ENCODE results near the gene MLXIPL.

The MLXIPL gene

DNA sequence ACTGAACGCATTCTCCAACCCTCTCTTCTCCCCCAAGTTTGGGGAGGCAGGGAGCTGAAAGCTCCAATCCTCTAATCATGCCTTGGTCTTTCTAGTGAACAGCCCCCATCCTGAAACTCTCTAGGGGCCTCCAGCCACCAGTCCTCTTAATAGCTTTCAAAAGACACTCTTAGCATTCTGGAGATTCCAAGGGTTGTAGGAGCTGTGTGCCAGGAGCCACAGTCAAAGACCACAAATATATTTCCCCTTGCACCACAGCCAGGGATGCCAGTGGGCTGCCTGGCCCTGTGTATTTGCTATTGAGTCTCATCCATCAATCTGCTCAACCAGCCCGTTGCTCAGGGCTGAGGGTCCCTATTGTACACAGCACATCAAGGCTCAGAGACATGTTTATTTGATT lies 18.5 kb upstream of the MLXIPL start:
- DNase-seq (ENCODE audit: low read depth) = no peak
- no peak overlapping the region for H3K4me3 ChIP-seq (ENCODE audit: low read length)
- TF ChIP-seq, protein P1, sequence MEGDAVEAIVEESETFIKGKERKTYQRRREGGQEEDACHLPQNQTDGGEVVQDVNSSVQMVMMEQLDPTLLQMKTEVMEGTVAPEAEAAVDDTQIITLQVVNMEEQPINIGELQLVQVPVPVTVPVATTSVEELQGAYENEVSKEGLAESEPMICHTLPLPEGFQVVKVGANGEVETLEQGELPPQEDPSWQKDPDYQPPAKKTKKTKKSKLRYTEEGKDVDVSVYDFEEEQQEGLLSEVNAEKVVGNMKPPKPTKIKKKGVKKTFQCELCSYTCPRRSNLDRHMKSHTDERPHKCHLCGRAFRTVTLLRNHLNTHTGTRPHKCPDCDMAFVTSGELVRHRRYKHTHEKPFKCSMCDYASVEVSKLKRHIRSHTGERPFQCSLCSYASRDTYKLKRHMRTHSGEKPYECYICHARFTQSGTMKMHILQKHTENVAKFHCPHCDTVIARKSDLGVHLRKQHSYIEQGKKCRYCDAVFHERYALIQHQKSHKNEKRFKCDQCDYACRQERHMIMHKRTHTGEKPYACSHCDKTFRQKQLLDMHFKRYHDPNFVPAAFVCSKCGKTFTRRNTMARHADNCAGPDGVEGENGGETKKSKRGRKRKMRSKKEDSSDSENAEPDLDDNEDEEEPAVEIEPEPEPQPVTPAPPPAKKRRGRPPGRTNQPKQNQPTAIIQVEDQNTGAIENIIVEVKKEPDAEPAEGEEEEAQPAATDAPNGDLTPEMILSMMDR (conservative IDR thresholded peaks at IDR 0.05; ENCODE audit: low read depth, low read length) = no peak

DNA sequence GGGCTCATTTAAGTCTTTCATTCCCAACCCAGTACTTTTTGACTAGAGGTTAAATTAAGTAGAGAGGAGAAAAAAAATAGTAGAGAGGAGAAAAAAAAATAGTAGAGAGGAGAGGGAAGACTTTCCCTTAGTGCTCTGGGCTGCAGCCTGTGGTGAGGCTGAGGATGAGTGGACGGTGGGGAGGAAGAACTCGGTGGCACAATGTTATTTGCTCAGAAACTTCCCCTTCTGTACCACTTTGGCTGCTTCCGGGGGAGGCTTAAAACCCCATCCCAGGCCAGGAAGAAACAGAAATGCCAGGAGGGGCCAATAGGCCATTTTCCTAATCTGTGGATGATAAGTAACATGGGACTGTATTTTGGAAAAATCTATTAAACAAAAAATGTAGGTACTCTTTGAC lies 14.6 kb upstream of the MLXIPL start:
- DNase-seq (ENCODE audit: low read depth) = no peak
- no peak overlapping the region for H3K4me3 ChIP-seq (ENCODE audit: low read length)
- TF ChIP-seq, protein P1 (conservative IDR thresholded peaks at IDR 0.05; ENCODE audit: low read depth, low read length) = no peak

DNA sequence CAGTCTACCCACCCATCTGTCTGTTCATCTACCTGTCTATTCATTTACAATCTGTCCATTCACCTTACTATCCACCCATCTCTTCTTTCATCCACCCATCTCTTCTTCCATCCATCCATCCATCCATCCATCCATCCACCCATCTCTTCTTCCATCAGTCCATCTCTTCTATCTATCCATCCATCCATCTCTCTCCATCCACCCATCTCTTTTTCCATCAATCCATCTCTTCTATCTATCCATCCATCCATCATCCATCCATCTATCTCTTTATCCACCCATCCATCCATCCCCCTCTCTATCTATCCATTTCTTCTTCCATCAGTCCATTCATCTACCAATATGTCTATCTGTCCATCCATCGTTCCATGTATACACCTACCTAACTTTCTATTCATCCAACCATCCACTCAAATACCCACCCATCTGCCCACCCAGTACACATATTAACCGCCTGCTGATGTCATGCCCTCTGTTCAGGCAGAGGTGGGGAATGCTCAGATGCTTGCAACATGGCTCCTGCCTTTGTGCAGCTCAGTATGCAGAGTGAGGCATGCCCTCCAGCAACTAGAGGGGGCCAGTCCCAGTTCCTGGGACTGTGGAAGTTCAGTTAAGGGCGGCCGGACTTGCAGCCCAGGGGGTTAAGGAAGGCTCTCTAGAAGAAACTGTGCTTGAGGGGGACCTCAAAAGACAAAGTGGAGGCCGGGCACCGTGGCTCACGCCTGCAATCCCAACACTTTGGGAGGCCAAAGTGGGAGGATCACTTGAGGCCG lies 11.3 kb upstream of the MLXIPL start:
- TF ChIP-seq, protein P1 (conservative IDR thresholded peaks at IDR 0.05; ENCODE audit: low read depth, low read length) = no peak
- H3K4me3 ChIP-seq (ENCODE audit: low read length) = no peak overlapping the region

DNA sequence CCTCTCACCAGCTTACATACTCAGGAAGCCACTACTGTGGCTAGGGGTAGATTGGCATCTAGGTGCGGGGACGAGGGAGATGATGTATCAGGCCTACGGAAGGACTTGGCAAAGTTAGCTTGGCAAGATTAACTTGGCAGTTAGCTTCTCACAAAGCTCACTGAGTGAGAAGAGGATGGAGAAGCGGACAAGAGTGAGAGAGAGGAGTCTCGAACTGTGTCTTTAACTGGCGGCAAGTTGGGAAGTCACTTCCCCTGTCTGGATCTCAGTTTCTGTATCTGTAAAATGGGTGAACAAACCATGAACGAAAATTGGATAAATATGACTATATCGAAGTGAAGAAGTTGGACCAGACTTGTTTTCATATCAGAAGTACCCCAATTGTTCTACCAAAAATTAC lies 9.5 kb upstream of the MLXIPL start:
- no peak for DNase-seq (ENCODE audit: low read depth)
- TF ChIP-seq, protein P1 (conservative IDR thresholded peaks at IDR 0.05; ENCODE audit: low read depth, low read length) = no peak
- no peak overlapping the region for H3K4me3 ChIP-seq (ENCODE audit: low read length)

More for the DNA sequence above, 11.3 kb upstream of the MLXIPL start:
- DNase-seq (ENCODE audit: low read depth) = no peak

GRCh38 chr7:73633323-73633722 lies 9.0 kb upstream of the MLXIPL start:
- no peak for DNase-seq (ENCODE audit: low read depth)
- H3K4me3 ChIP-seq (ENCODE audit: low read length) = no peak overlapping the region
- TF ChIP-seq, protein P1 (conservative IDR thresholded peaks at IDR 0.05; ENCODE audit: low read depth, low read length) = no peak

DNA sequence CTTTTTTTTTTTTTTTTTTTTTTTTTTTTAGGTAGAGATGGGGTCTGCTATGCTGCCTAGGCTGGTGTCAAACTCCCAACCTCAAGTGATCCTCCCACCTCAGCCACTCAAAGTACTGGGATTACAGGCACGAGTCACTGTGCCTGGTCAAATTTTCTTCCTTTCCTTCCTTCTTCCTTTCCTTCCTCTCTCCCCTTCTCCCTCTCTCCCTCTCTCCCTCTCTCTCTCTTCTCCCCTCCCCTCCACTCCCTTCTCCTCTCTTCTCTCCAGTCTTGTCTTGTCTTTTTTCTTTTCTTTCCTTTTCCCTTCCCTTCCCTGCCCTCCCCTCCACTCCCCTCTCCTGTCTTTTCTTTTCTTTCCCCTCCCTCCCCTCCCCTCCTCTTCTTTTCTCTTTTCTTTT lies 7.2 kb upstream of the MLXIPL start:
- no peak for DNase-seq (ENCODE audit: low read depth)
- TF ChIP-seq, protein P1 (conservative IDR thresholded peaks at IDR 0.05; ENCODE audit: low read depth, low read length) = no peak
- no peak overlapping the region for H3K4me3 ChIP-seq (ENCODE audit: low read length)

DNA sequence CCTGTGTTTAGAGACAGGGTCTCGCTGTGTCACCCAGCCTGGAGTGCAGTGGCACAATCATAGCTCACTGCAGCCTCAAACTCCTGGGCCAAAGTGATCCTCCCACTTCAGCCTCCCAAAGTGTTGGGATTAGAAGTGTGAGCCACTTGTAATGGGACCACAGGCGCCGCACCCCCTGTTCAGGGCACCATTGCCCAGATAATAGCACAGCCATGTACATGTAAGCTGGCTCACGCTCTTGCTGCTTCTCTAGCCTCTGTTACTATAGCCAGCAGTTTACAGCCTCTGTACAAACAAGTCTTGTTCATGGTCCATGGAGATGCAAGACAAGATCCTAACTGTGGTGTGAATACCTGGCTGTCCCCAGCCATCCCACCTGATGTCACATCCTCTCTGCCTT lies 4.2 kb upstream of the MLXIPL start:
- TF ChIP-seq, protein P1 (conservative IDR thresholded peaks at IDR 0.05; ENCODE audit: low read depth, low read length) = no peak
- no peak for DNase-seq (ENCODE audit: low read depth)

More for the DNA sequence above, 4.2 kb upstream of the MLXIPL start:
- no peak overlapping the region for H3K4me3 ChIP-seq (ENCODE audit: low read length)

Measured in retinal pigment epithelial cell (primary cell).